ENCODE measurements around the gene PRKN.

DNA sequence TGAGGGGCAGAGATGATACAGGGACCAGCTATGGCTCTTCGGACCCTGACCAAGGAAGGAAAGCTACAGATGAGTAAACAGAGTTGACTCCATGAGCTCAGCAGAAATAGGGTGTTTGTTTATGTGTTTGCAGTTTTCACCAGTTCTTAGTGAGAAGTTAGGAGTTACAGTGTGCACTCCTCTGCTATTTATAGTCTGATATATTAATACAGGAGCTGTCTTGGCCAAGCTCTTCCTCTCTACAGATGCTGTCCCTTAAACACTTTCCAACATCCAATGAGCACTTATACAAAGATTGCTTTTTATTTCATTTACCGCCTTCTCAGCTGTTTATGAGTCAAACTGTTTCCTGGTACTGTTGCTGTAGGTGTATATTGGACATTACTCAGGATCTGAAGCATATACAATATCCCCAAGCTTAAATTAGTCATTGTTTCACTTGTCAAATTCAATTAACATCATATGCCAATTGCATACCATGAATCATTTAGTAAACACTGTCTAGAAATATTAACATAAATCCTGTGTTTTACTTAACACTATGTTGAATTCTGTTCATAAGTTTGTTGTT, 618.0 kb downstream of the PRKN start:
- TF ChIP-seq RARB (CRISPR knock-in tag; IDR thresholded peaks at IDR 0.05), result no peak
- no peak for TF ChIP-seq BACH2 (CRISPR knock-in tag; IDR thresholded peaks at IDR 0.05; ENCODE audit: borderline replicate concordance)
- TF ChIP-seq, protein P1, sequence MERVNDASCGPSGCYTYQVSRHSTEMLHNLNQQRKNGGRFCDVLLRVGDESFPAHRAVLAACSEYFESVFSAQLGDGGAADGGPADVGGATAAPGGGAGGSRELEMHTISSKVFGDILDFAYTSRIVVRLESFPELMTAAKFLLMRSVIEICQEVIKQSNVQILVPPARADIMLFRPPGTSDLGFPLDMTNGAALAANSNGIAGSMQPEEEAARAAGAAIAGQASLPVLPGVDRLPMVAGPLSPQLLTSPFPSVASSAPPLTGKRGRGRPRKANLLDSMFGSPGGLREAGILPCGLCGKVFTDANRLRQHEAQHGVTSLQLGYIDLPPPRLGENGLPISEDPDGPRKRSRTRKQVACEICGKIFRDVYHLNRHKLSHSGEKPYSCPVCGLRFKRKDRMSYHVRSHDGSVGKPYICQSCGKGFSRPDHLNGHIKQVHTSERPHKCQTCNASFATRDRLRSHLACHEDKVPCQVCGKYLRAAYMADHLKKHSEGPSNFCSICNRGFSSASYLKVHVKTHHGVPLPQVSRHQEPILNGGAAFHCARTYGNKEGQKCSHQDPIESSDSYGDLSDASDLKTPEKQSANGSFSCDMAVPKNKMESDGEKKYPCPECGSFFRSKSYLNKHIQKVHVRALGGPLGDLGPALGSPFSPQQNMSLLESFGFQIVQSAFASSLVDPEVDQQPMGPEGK (CRISPR knock-in tag; IDR thresholded peaks at IDR 0.05; ENCODE audit: borderline replicate concordance), result no peak
- no peak for TF ChIP-seq ZFP3 (CRISPR knock-in tag; IDR thresholded peaks at IDR 0.05)
- no peak for TF ChIP-seq ZNF70 (CRISPR knock-in tag; IDR thresholded peaks at IDR 0.05)
- no peak for TF ChIP-seq OSR1 (CRISPR knock-in tag; IDR thresholded peaks at IDR 0.05)
- no peak for TF ChIP-seq CSDC2 (CRISPR knock-in tag; IDR thresholded peaks at IDR 0.05)
- no peak for TF ChIP-seq GLIS3 (CRISPR knock-in tag; IDR thresholded peaks at IDR 0.05)
- no peak for TF ChIP-seq ZFP30 (CRISPR knock-in tag; IDR thresholded peaks at IDR 0.05)
- TF ChIP-seq ARNTL (CRISPR knock-in tag; IDR thresholded peaks at IDR 0.05; ENCODE audit: borderline replicate concordance, low read depth), result no peak
- TF ChIP-seq, protein P2, sequence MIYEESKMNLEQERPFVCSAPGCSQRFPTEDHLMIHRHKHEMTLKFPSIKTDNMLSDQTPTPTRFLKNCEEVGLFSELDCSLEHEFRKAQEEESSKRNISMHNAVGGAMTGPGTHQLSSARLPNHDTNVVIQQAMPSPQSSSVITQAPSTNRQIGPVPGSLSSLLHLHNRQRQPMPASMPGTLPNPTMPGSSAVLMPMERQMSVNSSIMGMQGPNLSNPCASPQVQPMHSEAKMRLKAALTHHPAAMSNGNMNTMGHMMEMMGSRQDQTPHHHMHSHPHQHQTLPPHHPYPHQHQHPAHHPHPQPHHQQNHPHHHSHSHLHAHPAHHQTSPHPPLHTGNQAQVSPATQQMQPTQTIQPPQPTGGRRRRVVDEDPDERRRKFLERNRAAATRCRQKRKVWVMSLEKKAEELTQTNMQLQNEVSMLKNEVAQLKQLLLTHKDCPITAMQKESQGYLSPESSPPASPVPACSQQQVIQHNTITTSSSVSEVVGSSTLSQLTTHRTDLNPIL (CRISPR knock-in tag; IDR thresholded peaks at IDR 0.05; ENCODE audit: low read depth), result no peak

Measured in SK-N-SH treated with all-trans-retinoic acid at 6 μM for 48 hours (cell line).